ENCODE results near the gene CENPB. TPM values are rescaled to one million over a fixed set of nuclear protein-coding genes. Genes with fewer than 3 reads are reported as not detected.

The CENPB gene
- total RNA-seq, 2 experiments from 2014 or later: 87.1 to 92.0 TPM

GRCh38 chr20:3744806-3745685 lies 41.5 kb downstream of the CENPB start:
- peak; percentile 76 for ATAC-seq
- Mint-ChIP-seq H3K27ac (no peak overlapping the region), H3K9me3 (ENCODE audit: insufficient read depth) (no peaks in the 10 kb centered on the region), H3K27me3 (ENCODE audit: low read depth) (peaks cover 8% of the 10 kb centered on the region), H3K4me3 (peak overlapping the region; percentile 41), H3K4me1 (ENCODE audit: low read depth) (peaks cover 15% of the 10 kb centered on the region), H3K36me3 (ENCODE audit: low read depth) (no peaks in the 10 kb centered on the region)
- DNase-seq: peak; percentile 73
- ChIA-PET CTCF (interaction anchor here (0.7 to 2.1 kb wide), 5 partner anchors 10 to 67 kb away, joined by 3 to 9 read pairs (median 3); partner anchors contain the start of gene ADISSP), POLR2A (no interaction called here)

GRCh38 chr20:3744037-3744436 lies 42.5 kb downstream of the CENPB start:
- H3K4me3 Mint-ChIP-seq: no peak overlapping the region
- DNase-seq (no peak), ATAC-seq (no peak)
- H3K36me3 Mint-ChIP-seq (ENCODE audit: low read depth): no peaks in the 10 kb centered on the region
- H3K27me3 Mint-ChIP-seq (ENCODE audit: low read depth): peaks cover 8% of the 10 kb centered on the region
- no peak overlapping the region for H3K27ac Mint-ChIP-seq
- CTCF ChIA-PET: interaction anchor here (1.0 to 2.1 kb wide), 4 partner anchors 24 to 66 kb away, joined by 3 to 9 read pairs (median 4); partner anchors contain the start of gene ADISSP
- peaks cover 15% of the 10 kb centered on the region for H3K4me1 Mint-ChIP-seq (ENCODE audit: low read depth)
- POLR2A ChIA-PET: no interaction called here
- no peaks in the 10 kb centered on the region for H3K9me3 Mint-ChIP-seq (ENCODE audit: insufficient read depth)

- ATAC-seq (no peak), DNase-seq (no peak)
- ChIA-PET CTCF (interaction anchor here (1.0 to 2.1 kb wide), 4 partner anchors 8 to 66 kb away, joined by 3 to 9 read pairs (median 3); no protein-coding TSS in a partner anchor), POLR2A (no interaction called here)
- Mint-ChIP-seq H3K36me3 (ENCODE audit: low read depth) (no peaks in the 10 kb centered on the region), H3K4me1 (ENCODE audit: low read depth) (peaks cover 15% of the 10 kb centered on the region), H3K27ac (no peak overlapping the region), H3K27me3 (ENCODE audit: low read depth) (peaks cover 11% of the 10 kb centered on the region), H3K9me3 (ENCODE audit: insufficient read depth) (no peaks in the 10 kb centered on the region), H3K4me3 (no peak overlapping the region)
Observed at GRCh38 chr20:3743251-3743650, 43.3 kb downstream of the CENPB start.

GRCh38 chr20:3741836-3742458 lies 44.6 kb downstream of the CENPB start:
- Mint-ChIP-seq H3K4me1 (ENCODE audit: low read depth) (peaks cover 15% of the 10 kb centered on the region), H3K27ac (no peak overlapping the region), H3K9me3 (ENCODE audit: insufficient read depth) (no peaks in the 10 kb centered on the region), H3K27me3 (ENCODE audit: low read depth) (peaks cover 13% of the 10 kb centered on the region), H3K4me3 (no peak overlapping the region), H3K36me3 (ENCODE audit: low read depth) (no peaks in the 10 kb centered on the region)
- CTCF ChIA-PET: interaction anchor here (0.6 to 1.5 kb wide), 4 partner anchors 11 to 65 kb away, joined by 3 to 5 read pairs (median 4); no protein-coding TSS in a partner anchor
- ATAC-seq (no peak), DNase-seq (no peak)
- POLR2A ChIA-PET: no interaction called here

- Mint-ChIP-seq H3K4me1 (ENCODE audit: low read depth) (peaks cover 15% of the 10 kb centered on the region), H3K27me3 (ENCODE audit: low read depth) (peaks cover 20% of the 10 kb centered on the region), H3K27ac (no peak overlapping the region), H3K4me3 (no peak overlapping the region), H3K36me3 (ENCODE audit: low read depth) (no peaks in the 10 kb centered on the region), H3K9me3 (ENCODE audit: insufficient read depth) (no peaks in the 10 kb centered on the region)
- no peak for ATAC-seq
- ChIA-PET CTCF (interaction anchor here (0.6 to 2.5 kb wide), 6 partner anchors 12 to 114 kb away, joined by 3 to 10 read pairs (median 4); no protein-coding TSS in a partner anchor), POLR2A (interaction anchor here (0.6 kb wide), 1 partner anchor 70 kb away, joined by 3 read pairs; no protein-coding TSS in a partner anchor)
- DNase-seq: no peak
Observed at GRCh38 chr20:3740615-3741301, 45.8 kb downstream of the CENPB start.

- Mint-ChIP-seq H3K4me3 (no peak overlapping the region), H3K36me3 (ENCODE audit: low read depth) (no peaks in the 10 kb centered on the region), H3K9me3 (ENCODE audit: insufficient read depth) (no peaks in the 10 kb centered on the region), H3K4me1 (ENCODE audit: low read depth) (peaks cover 9% of the 10 kb centered on the region), H3K27ac (no peak overlapping the region), H3K27me3 (ENCODE audit: low read depth) (peaks cover 25% of the 10 kb centered on the region)
- DNase-seq (no peak), ATAC-seq (no peak)
- ChIA-PET POLR2A (interaction anchor here (0.6 kb wide), 1 partner anchor 28 kb away, joined by 4 read pairs; the partner anchor contains the start of gene SIGLEC1), CTCF (interaction anchor here (1.0 to 2.5 kb wide), 2 partner anchors 13 to 29 kb away, joined by 3 to 10 read pairs; no protein-coding TSS in a partner anchor)
Observed at GRCh38 chr20:3739926-3740451, 46.6 kb downstream of the CENPB start.

GRCh38 chr20:3739054-3739925 lies 47.2 kb downstream of the CENPB start:
- no peak for DNase-seq
- no peaks in the 10 kb centered on the region for H3K9me3 Mint-ChIP-seq (ENCODE audit: insufficient read depth)
- POLR2A ChIA-PET: interaction anchor here (0.6 kb wide), 1 partner anchor 27 kb away, joined by 4 read pairs; the partner anchor contains the start of gene SIGLEC1
- H3K27ac Mint-ChIP-seq: no peak overlapping the region
- peaks cover 2% of the 10 kb centered on the region for H3K4me1 Mint-ChIP-seq (ENCODE audit: low read depth)
- no peak overlapping the region for H3K4me3 Mint-ChIP-seq
- H3K36me3 Mint-ChIP-seq (ENCODE audit: low read depth): no peaks in the 10 kb centered on the region
- H3K27me3 Mint-ChIP-seq (ENCODE audit: low read depth): peaks cover 21% of the 10 kb centered on the region
- no peak for ATAC-seq
- CTCF ChIA-PET: interaction anchor here (2.5 kb wide), 1 partner anchor 28 kb away, joined by 10 read pairs; no protein-coding TSS in a partner anchor

- DNase-seq: no peak
- no peak for ATAC-seq
- no peak overlapping the region for H3K27ac Mint-ChIP-seq
- H3K27me3 Mint-ChIP-seq (ENCODE audit: low read depth): peaks cover 21% of the 10 kb centered on the region
- H3K36me3 Mint-ChIP-seq (ENCODE audit: low read depth): no peaks in the 10 kb centered on the region
- H3K4me1 Mint-ChIP-seq (ENCODE audit: low read depth): no peaks in the 10 kb centered on the region
- ChIA-PET CTCF (no interaction called here), POLR2A (no interaction called here)
- H3K9me3 Mint-ChIP-seq (ENCODE audit: insufficient read depth): no peaks in the 10 kb centered on the region
- H3K4me3 Mint-ChIP-seq: no peak overlapping the region
Observed at GRCh38 chr20:3738111-3739053, 48.2 kb downstream of the CENPB start.

GRCh38 chr20:3735768-3736167 lies 50.8 kb downstream of the CENPB start:
- Mint-ChIP-seq H3K4me3 (no peak overlapping the region), H3K9me3 (ENCODE audit: insufficient read depth) (no peaks in the 10 kb centered on the region), H3K4me1 (ENCODE audit: low read depth) (no peaks in the 10 kb centered on the region), H3K27me3 (ENCODE audit: low read depth) (peaks cover 38% of the 10 kb centered on the region), H3K27ac (no peak overlapping the region), H3K36me3 (ENCODE audit: low read depth) (no peaks in the 10 kb centered on the region)
- DNase-seq (no peak), ATAC-seq (no peak)
- CTCF ChIA-PET: interaction anchor here (0.7 to 1.9 kb wide), 3 partner anchors 25 to 59 kb away, joined by 3 to 7 read pairs (median 4); no protein-coding TSS in a partner anchor
- POLR2A ChIA-PET: no interaction called here
